Testis (tissue), 2 donors: ENCODE data around the gene CUX1.

Source experiments
- CTCF ChIP-seq, 3 experiments: fragments of 450-650 bp in 2 of 3; fragments of 200-600 bp in 1 of 3; sonication (generic) in 1 of 3; IDR thresholded peaks; one replicate each; pipeline ENCODE4 v1.5.1; 2016 to 2019; ENCODE audit warnings: antibody characterized with exemption in 3 of 3, mild to moderate bottlenecking in 2 of 3, moderate library complexity in 1 of 3
- POLR2A ChIP-seq: fragments of 450-650 bp; IDR thresholded peaks from one replicate; pipeline ENCODE4 v1.6.1; 2017; ENCODE audit warnings: antibody characterized with exemption, mild to moderate bottlenecking, moderate library complexity

- TF ChIP-seq CTCF (IDR thresholded peaks at IDR 0.05) (no peak), POLR2A (no peak)
These were observed 256.8 kb downstream of the CUX1 start for GRCh38 chr7:102073931-102074880.
